T1000 (cell line): Measurements from ENCODE around the gene GALT.

Experiments
- DNase-seq: peaks from one replicate; lab custom pipeline; 2025; ENCODE audit warnings: mixed read lengths; lab: John Stamatoyannopoulos, UW

GALT gene

DNA sequence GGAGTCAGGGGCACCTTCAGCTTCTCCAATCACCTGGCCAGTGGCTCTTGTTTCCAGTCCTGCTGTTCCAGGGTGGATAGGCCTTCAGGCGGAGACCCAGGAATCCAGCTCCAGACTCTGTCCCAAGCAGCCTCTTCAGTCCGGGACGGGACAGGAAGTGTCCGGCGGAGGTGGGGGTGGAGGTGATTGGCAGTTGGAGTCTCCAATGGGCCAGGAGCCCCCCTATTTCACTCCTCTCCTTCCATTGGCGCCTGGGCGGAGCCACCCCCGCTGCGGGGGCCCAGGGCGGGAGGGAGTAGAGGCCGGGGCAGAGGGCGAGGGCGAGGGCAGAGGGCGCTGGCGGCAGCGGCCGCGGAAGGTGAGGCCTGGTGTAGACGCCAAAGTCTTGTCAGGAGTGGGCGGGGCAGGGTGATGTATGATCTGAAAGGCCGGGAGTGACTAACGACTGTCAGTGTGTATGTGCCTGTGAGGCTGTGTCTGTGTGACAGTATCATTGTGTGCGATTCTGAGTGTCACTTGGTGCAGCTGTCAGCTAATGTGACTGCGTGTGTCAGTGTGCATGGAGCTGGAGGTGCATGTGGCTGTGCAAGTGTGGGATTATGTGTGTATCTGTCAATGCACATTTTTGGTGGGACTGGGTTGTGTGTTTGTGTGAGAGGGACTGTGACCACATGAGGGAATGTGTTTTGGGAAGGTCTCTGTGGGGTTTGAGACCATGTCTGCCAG, 5.6 kb downstream of the GALT start, which contains the start of gene IL11RA:
Gene IL11RA (plus strand): TSS at position 310 of the 726 bp plus-strand sequence. CDS start 3,033 bp downstream, outside the sequence.
- DNase-seq: peak; percentile 54

DNA sequence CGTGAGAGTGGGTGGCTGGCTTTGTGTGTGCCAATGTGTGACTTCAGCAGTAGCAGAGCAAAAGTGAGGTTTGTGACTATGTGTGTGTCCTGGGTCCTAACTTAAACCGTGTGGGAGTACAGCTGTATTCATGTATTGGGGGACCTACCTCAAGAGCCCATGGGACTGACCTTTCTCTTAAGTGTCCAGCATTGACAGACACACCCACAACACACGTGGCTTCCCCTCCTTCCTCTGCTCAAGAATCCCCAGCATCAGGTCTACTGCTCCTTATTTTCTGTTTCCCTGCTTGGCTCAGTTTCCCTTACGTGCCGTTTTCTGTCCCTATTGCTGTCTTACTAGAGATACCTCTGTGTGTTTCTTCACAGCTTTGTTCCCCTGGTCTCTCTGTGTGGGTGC, 6.1 kb downstream of the GALT start:
- no peak for DNase-seq

DNA sequence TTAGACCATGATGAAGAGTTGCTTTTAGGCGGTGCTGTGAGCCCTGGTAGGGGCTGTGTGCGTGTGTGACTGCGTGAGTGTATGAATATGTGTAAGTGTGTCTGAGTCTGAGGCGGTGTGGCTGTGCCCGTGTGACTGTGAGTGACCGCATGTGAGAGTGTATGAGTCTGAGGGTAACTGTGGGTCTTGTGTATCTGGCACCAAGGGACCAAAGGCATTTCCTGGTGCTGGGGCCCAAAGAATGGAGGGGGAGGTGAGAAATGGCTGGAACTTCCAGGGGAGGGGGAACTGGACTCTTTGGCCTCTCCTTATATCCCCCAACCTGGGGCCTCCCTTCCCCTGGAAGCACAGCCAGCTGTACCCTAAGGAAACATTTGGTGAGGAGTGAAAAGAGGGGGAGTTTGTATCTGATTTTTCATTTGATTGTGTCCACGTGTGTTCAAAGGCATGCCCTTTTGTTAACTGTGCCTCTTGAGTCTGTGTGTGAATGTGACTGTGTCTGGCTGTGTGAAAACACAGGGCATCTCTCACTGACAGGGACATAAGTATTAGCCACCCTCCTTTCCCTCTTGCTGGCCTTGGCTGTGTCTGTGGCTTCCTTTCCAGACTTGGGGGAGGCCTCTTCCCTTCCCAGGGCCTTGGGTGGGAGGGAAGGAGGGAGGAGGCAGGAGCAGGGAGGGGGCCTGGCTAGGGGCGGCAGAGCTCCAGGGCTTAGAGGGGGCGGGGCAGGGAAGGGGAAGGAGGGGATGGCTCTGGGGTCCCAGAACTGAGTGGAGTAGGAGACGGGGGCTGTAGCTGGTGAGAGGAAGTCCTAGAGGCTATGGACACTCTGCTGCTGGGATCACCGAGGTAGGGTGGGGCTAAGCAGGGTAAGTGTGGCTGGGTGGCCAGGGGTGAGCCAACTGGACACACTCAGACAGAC, 6.9 kb downstream of the GALT start:
- no peak for DNase-seq

DNA sequence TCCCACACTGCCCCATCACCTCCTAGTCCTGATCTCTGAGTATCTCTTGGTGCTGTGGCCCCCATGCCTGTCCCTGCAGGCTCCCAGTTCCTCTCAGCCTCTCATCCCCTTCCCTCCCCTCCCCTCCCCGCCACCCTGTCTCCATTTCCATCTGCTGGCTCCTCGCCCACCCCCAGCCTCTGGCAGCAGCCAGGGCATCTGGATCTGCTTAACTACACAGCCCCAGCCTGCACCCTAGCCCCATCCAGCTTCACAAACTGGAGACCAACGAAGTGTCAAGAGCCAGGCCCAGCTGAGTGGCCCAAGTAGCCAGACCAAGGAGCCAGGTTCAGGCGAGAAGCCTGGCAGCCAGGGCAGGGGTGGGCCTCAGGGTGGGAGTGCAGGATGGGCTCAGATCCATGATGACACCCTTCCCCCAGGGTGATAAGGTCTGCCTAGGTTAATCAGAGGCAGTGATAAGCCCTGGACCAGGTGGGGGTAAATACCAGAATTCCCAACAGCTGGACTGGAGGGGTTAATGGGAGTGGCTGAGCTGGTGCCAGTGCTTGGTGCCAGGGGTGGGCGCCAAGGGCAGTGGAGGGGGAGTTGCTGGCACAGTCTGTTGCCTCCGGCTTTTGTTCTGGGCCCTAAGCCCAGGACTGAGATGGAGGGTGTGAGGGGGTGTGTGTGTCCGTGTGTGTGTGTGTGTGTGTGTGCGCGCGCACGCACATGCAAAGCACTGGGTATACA, 8.0 kb downstream of the GALT start:
- DNase-seq: no peak

DNA sequence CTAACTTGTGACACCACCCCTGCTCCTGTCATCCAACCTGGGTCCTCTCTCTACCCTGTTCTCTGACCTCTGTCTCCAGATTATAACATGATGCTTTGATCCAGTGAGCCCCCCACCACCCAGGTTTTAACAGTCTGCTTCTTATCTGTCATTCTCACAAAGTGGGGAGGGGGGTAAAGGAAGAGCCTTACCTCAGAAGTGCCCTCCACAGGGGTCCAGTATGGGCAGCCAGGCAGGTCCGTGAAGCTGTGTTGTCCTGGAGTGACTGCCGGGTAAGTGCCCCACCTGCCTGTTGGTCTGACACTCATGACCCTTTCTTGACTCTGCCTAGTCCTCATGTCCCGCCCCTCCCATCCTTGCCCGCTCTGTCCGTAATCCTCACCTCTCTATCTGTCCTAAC, 8.9 kb downstream of the GALT start:
- DNase-seq: no peak

DNA sequence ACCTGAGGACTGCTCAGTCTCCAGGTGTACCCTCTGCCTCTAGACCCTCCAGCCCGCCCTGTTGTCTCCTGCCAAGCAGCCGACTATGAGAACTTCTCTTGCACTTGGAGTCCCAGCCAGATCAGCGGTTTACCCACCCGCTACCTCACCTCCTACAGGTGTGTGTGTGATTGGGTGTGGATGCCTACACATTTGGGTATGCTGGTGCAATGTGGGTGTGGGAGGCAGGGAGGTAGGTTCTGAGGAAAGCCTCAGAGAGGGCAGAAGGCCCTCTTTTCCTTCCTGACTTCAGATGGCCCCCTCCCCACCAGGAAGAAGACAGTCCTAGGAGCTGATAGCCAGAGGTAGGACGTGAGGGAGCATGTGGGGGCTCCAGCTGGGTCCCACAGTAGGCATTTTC, 10.5 kb downstream of the GALT start:
- no peak for DNase-seq

DNA sequence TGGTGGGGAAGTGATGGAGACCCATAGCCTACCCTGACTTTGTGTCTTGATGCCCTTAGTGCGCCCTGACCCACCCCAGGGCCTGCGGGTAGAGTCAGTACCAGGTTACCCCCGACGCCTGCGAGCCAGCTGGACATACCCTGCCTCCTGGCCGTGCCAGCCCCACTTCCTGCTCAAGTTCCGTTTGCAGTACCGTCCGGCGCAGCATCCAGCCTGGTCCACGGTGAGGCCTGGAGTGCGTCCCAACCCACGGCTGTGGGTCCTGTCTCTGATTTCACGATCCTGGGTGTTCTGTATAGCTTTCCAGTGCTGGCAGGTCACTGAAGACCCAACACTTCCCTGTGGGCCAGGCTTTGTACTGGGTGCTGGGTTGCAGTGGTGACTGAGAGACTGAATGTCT, 12.0 kb downstream of the GALT start:
- no peak for DNase-seq

DNA sequence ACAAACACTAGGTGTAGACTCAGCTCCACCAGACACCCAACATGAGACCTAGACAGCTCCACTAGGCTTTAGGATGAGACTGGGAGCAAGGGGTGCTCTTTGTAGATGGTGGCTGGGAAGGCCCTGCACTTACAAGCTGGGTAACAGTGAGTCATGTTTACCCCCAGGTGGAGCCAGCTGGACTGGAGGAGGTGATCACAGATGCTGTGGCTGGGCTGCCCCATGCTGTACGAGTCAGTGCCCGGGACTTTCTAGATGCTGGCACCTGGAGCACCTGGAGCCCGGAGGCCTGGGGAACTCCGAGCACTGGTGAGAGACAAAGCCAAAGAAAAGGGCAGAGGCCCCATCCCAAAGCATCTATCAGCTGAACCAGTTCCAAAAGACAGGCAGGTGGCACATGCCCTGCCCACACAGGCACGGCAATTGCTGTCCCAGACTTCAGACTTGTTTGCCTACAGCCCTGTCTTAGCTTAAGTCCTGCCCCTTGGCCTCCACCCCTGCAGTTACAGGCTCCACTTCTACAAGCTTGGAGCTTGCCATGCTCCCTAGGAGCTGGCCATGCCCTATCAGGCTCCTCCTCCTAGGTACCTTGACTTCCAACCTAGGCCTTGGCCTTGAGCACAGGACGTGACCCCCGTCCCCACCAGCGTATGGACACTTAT, 13.2 kb downstream of the GALT start:
- no peak for DNase-seq

DNA sequence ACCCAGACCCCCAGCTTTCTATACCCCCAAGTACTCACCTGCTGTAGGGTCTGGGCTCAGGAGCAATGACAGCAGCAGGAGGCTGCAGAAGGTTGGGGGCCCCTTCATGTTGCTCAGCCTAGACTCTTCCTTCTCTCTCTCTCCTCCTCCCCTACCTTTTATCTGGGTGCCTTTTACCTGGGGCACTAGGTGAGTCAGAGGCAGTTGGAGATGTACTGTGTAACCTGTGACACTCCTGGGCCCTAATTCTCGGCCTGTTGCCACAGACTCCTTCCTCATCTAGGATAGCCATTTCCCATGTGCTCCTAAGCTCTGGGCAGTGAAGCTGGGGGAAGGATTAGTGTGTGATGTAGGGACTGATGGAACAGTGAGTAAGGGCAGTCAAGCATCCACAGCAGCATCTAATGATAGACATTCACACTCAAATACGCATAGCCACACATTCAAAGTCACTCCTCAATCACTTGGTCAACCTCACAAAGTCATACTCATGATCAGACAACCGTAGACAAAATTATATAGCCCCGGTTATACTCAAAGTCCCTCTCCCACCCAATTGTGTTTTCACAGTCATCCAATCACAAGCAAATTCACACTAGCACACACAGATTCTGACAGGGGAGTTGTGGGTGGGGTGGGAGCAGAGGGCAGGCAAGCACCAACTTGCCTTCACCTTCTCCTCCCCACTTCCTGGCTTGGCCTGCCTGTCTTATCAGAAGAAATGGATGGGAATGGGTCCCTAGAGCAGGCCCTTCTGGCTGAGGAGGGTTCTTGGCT, 16.2 kb downstream of the GALT start, which contains the start of gene CCL27:
Gene CCL27 (minus strand): TSS at position 132 of the 777 bp plus-strand sequence. CDS start 24 bp downstream, at position 108.
- no peak for DNase-seq

DNA sequence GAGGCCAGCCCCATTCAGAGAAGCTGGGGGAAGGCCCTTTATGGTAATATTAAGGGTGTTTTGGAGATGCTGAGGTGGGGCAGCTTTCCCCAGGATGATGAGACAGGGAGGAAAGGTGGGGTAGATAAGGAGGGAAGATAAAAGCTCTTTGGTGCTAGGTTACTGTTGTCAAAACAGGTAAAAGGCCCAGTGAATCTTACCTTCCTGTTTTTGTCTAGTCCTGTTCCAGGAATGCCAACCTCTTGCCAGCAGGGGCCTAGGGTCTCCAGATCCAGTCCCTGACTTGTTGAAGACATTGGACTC, 16.8 kb downstream of the GALT start:
- DNase-seq: no peak

DNA sequence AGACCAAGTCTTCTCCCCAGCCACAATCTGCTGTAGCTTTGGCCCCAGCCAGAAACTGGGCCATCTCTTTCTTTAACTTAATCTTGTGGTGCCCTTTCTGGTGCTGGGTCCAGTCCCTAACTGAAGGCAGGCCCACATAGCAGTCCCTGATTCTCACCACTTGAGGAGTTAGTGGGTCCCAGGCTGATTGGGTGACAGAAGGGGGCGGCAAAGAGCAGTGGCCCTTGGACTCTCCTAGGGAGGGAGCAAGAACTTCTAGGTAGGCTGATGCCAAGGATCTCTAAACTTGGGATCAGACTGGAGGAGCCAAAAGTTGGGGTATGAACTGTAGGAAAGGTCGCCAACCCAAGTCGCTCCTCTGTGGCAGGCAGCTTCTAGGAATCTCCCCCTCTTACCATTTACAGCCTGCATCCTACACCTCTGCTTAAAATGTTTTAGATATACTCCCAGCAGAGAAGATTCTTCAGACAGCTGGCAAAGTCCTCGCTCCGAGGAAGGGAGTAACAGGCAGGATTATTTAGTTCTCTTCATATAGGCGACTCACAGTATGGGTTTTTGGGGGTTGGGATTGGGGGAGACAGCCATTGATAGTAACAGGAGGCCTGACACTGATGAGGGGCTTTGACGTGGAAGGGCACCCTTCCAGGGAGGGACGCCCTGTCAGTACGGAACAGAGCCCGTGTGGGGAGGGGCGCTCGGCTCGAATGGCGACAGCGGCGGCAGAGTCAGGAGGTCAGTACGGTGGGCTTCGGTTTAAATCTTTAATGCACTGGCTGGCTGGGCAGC, 18.0 kb downstream of the GALT start:
- peak; percentile 29 for DNase-seq

DNA sequence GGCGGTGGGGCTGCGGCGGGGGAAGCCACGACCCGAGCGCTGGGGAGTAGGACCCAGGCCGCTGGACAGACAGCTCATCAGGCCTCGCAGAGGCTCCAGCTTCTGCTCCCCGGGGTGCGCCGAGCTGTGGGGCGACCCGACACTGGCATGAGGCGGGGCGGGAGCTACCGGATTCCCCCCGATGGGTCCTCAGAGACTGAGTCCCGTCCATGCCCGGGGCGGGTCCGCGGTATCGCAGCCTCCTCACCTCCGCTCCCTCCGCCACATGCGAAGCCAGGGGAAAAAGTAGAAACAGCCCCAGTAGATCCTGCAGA, 18.5 kb downstream of the GALT start:
- DNase-seq: no peak

DNA sequence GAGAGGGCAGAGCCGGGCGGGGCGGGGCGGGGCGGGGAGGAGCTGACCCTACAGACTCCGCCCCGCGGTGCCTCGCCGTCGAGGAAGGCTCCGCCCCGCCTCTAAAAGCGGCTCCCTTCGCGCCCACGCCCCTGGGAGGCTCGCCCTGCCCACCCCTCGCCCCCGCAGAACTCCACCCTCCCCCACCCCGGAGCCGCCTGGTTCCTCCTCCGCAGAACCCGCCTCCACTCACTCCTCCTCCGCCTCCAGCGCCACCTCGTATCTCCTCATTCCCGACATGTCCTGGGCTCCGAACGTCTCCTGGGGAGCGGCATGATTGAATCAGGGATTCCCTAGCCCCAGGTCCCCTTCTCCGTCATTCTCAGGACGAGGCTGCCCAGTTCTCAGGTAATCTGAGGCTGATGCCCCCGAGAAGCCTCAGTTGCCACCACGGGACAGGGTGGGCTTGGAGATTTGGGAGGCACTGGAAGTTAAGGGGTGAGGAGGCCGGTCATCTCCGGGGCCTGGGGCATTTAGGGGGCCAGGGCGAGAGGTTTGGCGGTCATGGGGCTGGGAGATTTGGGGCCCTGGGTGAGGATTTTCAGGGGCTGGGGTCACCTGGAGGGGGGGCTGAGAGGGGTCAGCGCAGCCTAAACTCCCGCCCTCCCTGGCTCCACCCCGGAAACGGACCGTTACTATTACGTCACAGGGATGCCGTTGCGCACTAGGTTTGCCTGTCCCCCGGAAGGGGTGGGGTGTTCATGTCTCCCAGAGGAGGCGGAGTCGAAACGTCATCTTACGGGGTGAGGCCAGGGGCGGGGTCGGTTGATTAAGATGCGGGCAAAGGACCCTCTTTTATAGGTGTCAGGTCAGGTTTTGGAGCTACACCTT, 19.1 kb downstream of the GALT start:
- DNase-seq: peak; percentile 75

DNA sequence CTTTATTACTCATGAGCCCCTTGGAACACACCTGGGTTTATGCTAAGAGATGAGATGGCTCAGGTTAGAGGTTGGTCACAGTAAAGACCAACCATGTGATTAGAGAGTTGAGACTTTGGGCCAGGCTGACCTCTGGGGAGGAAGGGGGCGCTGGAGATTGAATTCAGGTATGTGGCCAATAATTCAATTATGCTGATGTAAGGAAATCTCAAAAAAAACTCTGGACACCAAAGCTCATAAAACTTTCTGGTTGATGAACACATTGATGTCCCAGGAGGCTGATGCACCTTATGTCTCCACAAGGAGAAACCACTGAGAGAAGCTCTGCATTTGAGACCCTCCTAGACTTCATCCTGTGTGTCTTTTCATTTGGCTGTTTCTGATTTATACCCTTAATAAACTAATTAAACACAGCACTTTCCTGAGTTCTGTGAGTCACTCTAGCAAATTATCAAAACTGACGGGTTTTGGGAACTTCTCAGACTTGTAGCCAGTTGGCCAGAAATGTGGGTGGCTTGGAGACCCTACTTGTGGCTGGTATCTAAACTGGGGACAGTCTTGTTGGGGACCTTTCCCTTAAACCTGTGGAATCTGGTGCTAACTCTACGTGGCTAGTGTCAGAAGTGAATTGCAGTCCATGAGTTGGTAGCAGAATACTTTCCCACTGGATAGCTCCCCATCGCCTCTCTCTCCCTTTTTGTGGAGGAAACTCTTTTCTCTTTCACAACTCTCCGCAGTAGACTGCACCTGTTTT, 23.5 kb downstream of the GALT start:
- no peak for DNase-seq

DNA sequence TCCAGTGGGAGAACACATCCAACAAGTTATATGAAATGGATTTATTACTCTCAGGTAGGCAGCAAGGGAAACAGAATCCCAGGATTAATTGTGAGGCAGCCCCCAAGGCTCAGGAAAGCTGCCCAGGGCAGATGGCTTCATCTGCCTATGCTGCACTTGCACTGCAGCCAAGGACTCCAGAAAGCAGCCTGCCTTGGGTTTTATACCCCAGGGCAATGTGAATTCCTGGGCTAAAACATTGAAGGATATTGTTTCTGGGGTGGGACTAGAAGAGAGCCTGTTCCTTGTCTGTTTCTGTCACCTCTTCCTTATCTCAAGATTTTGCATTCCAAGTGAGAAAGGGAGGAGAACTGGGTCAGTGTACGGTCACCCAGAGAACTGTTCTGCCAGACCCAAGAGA, 24.8 kb downstream of the GALT start:
- DNase-seq: no peak

DNA sequence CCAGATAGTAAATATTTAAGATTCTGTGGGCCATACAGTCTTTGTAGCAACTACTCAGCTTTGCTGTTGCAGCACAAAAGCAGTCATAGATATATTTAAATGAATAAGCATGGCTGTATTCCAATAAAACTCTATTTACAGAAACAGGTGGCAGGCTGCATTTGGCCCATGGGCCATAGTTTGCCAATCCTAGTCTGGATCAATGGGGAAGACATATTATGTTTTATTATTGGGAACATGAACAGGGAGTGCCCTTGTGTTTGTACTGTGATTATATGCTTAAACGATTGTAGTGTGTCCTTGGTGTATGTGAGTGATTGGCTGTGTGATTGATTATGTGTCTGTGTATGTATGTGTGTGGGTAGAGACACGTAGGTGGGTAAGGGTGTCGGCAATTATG, 28.0 kb downstream of the GALT start:
- no peak for DNase-seq

DNA sequence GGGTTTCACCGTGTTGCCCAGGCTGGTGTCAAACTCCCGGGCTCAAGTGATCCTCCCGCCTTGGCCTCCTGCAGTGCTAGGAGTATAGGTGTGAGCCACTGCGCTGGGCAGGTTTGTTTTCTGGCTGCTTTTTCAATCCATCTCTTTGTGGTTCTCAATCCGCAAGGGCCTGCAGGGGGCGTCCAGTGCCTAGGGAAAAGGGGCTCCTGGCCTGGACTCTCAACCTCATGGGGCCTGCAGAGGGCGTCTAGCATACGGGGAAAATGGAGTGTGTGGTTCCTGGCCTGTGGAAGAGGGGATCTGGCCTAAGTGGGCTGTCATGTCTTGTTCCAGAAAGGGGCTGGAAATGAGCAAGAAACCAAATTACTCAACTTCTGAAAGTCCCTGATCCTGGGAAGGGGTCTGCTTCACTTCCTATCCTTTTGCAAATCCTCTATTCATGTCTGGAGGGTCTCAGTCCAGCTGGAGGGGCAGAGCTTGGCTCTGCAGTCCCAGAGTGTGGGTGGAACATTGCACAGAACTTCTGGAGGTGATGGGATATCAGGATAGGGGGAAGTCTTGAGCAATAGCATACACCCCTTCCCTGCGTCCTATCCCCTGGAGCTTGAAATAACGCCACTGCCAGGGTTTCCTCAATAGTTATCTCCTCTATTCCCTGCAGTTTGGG, 28.7 kb downstream of the GALT start:
- DNase-seq: no peak

DNA sequence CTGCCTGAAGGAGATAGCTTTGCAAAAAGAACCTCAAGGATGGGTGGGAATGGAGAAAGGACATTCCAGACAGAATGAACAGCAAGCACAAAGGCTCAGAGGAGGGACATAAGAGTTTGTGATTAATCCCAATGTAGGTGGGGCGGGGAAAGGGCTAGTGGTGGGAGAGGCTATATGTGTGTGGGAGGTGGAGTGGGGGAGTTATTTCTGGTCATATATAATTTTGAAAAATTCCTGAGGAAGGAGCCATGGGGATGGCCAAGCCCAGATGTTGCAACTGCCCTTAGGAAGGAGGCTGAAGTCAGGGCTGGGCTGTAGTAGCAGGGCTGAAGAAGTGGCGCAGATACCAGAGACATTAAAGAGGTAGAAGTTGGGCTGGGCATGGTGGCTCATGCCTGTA, 29.4 kb downstream of the GALT start:
- no peak for DNase-seq
